Measurements from ENCODE around the gene HDAC5.
"Not testable (repeated sequence)": the region's sequence is repeated elsewhere in the genome, so short reads cannot be mapped to it uniquely, and the experiment has no call there.

The HDAC5 gene

DNA sequence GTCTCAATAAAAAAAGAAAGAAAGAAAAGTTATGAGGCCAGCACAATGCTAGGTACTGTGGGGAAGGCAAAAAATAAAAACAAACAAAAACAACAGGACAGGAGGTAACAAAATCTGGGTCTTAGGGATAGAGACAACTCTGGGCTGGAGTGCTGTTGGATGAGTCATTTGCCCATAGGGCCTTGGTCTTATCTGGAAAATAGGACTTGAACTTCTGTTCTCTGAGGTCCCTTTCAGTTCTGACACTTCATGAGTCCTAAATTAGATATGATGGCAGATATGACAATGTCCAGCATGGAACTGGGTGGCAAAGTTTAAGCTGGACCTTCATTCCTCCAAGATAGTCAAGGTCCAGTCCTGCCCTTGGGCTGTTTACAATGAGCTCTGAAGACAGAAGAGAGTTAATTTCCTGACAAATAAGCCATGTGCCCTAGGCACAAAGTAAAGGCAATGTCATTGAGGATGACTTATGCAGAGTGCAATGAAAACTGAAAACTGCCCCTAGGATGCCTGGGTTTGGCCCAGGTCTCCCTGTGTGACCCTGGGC lies 8.9 kb upstream of the HDAC5 start:
- DNase-seq (ENCODE audit: low read depth) = no peak

DNA sequence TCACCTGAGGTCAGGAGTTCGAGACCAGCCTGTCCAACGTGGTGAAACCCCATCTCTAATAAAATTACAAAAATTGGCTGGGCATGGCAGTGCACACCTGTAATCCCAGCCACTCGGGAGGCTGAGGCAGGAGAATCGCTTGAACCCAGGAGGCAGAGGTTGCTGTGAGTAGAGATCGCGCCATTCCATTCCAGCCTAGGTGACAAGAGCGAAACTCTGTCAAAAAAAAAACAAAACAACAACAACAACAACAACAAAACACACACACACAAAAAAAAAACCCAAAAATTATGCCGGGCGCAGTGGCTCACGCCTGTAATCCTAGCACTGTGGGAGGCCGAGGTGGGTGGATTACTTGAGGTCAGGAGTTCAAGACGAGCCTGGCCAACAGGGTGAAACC lies 7.9 kb upstream of the HDAC5 start:
- not testable (repeated sequence) for DNase-seq (ENCODE audit: low read depth)

DNA sequence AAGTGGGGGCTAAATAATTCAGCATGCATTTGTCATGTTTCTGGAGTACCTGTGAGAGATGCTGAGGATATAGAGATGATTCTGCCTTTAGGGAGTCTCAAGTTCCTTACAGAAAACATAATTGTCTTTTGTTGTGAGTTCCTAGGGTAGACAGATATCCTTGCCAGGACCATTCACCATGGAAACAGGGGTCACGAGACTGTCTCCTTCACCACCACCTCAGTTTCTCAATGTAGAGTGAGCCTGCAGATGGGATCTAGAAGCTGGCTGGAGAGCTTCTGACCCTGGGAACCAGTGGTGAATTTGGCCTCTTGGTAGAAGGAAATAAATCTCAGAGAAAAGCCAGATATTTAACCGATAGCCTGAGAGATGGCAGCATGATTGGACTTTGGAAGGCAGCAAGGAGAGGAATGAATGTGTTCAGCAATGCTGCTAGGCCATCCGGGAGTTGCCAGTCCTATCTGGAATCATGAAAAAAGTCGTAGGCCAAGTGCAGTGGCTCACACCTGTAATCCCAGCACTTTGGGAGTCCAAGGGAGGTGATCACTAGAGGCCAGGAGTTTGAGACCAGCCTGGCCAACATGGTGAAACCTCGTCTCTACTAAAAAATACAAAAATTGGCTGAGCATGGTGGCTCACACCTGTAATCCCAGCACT lies 7.4 kb upstream of the HDAC5 start:
- DNase-seq (ENCODE audit: low read depth) = no peak

DNA sequence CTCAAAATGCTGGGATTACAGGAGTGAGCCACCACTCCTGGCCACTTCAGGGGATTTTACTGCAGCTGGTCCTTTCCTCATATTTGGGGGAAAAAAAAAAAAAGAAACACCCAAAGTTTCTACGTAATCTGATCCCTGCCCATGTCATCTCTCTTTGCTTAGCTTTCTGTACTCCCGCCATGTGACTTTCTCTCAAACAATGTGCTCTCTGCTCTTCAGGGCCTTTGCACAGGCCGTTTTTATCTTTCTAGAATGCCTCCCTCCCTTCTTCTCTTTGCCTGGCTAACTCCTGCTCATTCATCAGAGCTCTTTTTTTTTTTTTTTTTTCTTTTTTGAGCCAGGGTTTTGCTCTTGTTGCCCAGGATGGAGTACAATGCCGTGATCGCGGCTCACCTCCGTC lies 4.9 kb upstream of the HDAC5 start:
- DNase-seq (ENCODE audit: low read depth) = no peak

DNA sequence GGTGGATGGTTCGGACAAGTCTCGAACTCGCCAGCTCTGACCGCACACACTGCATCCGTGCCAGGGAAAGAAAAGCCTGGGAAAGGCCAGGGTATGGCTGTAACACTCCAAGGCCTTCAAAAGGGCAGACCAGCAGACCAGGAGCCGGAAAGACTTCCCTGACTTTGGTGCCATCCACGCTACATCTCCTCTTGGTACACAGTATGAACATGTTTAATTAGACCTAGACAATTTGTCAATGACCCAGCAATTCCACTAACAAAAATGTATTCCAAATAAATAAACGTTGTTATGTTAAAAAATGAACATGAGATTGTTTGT lies 637 bp upstream of the HDAC5 start:
- DNase-seq (ENCODE audit: low read depth) = no peak

DNA sequence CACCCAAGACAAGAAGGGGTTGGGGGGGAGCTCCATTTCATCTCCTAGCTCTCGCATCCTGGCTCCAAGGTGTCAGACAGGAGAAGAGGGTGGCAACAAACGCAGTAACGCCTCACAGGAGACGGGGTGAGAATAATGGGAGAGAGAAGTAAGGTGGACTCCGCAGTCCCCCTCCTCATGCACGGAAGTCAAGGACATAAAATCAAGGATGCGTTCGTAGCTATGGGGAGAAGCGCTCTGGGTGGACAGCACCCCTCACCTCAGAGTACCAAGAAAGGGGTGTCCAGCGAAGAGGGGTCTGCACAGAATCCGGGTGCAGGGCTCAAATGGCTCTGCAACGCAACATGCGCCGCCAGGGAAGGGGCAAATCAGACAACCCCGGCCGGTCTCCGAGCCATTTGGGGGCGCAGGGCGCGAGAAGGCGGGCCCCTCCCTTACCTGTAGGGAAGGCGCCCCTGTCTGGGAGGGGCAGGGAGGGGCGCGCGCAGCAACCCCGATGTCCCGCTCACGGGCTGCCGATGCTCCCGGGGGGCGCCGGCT lies 555 bp downstream of the HDAC5 start:
- no peak for DNase-seq (ENCODE audit: low read depth)

DNA sequence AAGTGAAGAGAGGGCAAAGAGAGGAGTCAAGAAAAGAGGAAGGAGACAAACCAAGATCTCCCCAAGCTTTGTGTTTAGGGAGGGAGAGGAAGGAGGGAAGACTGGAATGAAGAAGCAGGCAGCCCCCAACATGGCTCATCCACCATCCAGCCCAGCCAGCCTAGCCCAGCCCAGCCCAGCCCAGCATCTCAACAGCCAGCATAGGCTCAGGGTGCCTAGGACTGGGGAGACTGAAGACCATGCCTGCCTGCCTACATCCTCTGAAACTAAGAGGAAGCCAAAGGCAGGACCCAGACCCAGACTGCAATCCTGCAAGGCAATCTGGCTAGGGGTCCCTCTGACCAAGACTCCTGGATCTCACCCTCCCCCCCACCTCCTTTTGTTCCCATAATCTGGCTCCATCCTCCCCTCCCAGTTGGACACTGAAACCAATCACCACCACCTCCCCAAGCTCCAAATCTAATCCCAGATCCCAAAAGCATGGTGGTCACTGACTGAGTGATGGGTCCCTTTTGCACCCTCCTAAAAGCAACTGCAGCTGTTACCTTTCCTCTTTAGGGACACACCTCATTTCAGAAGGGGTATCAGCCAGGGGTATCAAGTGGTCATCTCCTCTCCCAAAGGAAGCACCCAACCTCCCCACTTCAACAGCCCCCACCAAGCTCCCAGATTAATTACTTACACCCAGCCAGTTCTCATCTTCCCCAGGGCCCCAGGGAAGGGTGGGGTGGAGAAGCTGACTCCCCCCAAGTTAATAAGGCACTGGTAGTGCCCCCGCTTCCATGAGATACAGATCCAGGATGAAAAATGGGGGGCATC lies 1.2 kb downstream of the HDAC5 start:
- no peak for DNase-seq (ENCODE audit: low read depth)

DNA sequence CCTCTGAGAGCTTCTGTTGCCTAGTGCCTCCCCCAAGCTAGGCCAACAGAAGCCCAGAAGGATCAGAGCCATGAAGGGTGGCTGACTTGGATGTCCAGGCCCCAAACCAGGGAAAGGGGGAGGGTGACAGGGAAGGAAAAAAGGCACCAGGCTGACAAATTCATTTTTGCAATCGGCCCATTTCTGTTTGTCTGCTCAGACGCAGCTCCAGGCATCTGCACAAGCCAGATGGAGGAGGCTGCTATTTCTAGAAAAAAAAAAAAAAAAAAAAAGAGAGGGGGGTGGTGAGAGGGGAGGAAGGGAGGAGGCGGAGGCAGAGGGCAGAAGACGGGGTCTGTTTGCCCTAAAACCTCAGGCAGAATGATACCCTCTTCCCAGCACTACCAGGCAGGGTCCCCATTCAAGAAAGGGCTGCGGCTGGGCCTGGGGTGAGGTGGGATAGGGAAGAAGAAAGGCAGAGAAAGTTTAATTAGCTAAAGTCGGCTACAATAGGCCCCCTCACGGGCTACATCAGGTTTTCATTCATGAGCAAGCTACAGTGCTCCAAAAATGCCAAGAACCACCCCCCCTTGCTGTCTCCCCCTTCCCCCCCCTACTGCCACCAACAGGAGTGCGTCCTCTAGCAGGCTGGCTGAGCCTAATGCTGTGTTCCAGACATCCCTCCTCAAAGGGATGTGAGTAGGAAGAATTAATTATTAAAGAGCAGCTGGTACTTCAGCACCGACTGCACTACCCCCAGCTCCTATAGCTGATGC lies 2.4 kb downstream of the HDAC5 start:
- DNase-seq (ENCODE audit: low read depth) = no peak

DNA sequence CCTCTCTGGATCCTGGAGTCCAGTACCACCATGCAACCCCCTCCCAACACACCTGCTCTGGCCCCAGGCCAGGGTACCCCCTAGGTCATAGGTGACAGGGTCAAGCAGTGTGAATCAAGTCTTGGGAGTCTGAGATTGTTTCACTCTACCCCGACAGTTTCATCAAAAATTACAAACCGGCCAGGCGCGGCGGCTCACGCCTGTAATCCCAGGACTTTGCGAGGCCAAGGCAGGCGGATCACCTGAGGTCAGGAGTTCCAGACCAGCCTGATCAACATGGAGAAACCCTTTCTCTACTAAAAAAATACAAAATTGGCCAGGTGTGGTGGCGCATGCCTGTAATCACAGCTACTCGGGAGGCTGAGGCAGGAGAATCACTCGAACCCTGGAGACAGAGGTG lies 3.2 kb downstream of the HDAC5 start:
- DNase-seq (ENCODE audit: low read depth) = not testable (repeated sequence)

DNA sequence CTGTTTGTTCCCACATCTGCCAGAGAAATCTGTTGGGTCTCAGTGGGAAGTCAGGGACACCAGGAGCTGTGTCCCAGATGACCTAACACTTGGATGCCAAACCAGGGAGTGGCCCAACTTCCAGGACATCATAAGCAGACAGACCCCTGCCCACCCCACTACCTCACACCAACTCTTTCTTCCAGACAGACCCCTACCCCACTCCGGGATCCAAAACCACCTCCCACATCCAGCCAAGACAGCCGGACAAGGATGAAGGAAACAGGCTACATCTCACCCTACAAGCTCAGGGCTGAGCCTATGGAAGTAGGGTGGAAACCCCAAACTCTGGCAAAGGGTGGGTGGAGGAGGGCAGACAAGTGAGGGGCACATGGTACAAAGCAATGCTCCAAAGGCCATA lies 3.6 kb downstream of the HDAC5 start:
- DNase-seq (ENCODE audit: low read depth) = no peak

DNA sequence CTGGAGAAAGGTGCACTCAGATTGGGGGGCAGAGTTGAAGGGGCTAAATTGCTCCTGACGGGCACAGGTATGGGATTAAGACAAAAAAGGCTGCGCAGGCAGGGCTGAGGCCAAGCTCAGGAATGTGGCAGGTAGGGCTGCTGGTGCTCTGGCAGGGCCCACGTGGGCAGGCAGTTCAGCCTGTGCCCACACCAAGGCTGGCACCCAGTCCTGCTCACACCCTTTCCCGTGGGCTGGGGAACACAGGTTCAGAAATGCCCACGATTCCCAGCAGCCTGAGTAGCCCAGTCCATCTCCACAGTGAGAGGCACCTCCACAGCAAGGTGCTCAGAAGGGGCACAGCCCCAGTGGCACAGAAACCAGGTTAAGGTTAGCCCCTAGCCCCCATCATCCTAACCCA lies 4.4 kb downstream of the HDAC5 start:
- DNase-seq (ENCODE audit: low read depth) = no peak

DNA sequence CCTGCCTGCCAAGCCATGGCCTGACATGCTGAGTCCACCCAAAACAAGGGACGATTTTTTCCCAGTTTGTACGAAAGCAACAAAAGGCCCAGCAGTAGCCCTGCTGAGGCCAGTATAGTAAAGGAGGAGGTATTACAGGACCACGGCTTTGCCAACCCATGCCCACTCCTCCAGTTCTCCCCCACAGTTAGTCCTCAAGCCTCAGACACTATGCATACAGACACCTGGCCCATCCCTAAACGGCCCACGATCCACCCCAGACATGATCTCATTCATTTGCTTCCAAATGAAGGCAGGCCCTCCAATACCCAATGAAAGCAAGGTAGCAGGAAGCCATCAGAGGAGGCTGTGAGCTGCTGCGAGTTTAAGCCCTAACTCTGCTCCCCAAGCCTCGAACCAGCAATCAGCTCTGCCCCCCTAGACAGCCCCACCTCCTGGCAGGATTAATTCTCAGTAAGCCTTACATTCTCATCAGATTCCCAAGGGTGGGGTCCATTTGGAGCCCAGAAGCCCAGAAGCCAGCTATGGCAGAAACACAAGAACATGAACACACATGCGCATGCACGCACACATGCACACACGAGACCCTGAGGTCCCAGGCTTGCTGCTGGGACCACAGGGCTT lies 4.9 kb downstream of the HDAC5 start:
- DNase-seq (ENCODE audit: low read depth) = no peak

DNA sequence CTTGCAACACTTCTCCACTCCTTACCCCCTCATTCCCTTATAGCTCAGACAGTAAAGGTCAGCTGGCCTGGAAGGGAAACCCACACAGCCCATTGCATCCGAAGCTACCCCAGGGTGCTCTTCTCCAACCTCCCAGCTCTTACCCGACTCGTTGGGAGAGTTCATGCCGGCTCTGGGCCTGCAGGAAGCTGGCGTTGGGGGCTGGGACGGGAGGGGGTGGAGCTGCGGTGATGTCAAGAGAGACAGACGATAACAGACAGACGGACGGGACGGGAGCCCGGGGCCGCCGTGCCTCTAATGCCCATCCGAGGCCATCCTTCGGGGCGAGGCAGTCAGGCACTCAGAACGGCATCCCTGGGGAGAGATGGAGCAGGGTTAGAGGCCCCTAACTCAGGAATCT lies 6.1 kb downstream of the HDAC5 start:
- no peak for DNase-seq (ENCODE audit: low read depth)

DNA sequence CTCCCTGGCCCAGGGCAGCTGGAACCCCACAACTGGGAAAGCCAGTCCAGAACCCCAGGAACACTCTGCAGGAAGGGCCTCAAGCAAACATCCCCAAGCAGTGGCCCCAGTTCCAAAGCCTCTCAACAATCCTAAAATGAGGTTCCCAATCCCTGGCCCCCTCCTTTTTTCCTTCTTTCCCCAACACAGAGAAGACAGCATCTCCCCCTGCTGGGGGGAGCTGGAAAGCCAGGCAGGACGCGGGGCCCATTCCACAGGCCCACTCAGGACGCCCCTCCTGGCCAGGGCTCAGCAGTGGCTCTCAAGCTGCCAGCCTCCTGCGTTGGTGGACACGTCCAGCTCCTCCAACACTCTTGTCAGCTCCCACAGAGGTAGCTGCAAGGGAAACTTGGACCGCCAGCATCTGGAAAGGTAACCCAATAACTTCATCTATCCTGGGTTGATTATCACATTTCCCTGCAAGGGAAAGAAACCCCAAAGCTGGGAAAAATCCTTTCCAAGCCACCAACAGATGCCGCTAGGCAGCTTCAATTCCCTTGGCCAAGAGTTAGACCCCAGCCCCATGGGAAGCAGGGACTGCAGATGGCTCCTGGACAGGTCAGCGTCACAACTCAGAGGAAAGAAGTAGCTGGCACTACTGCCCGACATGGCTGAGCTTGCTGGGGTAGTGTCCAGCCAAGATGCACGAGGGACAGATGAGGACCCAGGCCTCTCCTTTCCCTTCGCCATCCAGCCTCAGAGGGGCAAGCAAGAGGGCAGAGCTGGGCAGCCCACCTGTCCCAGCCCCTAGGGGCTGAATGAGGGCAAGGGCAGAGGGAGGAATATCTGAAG lies 7.6 kb downstream of the HDAC5 start:
- DNase-seq (ENCODE audit: low read depth) = no peak

DNA sequence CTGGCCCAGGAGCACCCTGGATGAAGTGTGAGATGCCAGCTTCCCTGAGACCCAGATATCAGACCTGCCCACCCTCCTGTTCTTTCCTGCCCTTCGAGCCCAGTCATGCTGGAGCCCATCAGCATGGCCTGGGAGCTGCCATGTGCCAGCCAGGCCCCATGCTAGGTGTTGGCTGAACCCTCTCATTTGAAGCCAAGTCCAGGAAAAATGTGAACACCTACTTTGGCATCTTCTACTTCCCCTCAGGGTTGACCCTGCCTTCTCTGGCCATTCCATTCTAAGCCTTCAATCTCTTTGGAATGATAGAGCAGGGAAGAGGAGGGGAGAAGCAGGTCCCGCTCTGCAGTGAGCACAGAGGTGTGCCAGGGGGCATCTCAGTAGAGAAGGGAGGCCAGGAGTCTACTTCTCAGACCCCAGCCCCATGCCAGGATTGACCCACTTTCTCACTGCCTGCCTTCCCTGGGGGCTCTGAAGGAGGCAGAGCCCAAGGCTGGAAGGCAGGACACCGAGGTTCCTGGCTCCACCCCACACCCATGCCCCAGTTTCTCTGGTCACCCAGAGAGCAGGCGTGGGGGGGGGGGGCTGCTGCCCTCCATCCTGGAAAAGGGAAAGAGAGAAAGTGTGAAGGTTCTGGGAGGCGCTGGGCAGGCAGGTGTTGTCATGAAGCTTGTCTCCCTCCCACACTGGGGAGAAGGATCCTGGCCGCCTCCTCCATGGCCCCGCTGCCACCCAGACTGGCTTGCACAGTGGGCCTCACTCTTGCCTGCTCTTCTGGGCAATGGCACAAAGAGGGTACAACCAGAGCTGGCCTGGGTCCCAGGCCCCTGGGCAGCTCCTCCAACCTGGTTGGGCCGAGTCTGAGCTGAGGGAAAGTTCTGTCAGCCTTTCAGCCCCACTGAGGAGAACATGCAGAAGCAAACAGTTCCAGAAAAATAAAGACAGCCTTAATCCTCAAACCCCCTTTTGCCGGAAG lies 9.3 kb downstream of the HDAC5 start:
- DNase-seq (ENCODE audit: low read depth) = no peak

DNA sequence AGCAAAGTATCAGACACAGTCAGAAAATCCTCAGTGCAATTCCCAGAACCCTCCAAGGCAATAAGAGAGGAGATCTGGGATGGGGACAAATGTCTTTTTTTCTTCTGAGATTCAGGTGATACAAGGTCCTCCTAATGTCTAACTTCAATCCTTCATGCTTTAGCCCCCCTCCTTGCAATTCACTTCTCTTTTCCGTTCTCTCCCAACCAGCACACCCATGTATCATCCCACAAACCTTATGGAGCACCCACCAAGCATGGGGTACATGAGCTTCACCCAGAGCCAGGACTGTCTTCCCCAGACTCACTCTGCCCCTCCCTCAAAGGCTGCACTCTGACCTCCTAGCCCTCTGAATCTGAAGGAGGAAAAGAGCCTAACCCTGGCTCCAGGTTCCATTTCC lies 10.1 kb downstream of the HDAC5 start:
- no peak for DNase-seq (ENCODE audit: low read depth)

DNA sequence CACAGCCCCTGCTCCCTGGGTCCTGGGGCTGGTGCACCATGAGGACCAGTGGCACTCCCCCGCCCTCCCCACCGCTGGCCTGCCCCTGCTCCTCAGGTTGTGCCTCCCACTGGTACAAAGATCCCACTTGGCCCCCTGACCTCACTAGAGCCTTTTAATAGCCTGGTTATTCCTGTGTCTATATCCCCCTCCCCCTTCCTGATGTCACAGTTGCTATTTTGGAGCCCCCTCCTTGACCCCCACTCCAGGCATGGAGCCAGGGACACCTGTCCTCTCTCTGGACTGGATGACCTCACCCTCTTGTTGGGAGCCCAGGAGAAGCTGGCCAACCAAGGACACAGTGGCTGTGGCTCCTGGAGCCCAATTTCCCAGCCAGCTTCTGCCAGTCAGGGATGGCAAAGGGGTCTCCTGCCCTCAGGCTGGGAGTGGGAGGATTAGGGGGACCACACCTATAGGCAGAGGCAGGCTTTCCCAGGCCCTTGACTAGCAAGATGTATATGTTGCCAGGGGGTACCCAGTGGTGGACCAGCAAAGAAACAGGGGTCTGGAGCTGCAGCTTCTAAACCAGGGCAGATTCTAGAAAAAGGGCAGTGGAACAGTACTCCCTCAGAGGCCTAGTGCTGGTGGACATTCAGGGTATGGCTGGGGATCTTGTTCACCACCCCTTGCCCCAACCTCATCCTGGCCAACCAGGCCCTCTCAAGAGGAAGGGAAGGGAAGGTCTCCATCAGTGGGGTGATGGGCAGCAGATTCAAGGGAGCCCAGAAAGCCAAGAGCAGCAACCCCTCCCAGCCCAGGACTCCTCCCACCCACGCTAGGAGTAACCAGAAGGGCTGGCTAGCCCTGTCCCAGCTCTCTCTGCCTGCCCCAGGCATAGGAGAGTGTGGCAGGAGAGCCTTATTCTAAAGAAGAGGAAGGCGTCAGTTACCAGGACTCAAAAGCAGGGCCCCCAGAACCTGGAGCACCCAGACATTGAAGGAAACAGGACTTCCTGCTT lies 10.9 kb downstream of the HDAC5 start:
- DNase-seq (ENCODE audit: low read depth) = no peak

DNA sequence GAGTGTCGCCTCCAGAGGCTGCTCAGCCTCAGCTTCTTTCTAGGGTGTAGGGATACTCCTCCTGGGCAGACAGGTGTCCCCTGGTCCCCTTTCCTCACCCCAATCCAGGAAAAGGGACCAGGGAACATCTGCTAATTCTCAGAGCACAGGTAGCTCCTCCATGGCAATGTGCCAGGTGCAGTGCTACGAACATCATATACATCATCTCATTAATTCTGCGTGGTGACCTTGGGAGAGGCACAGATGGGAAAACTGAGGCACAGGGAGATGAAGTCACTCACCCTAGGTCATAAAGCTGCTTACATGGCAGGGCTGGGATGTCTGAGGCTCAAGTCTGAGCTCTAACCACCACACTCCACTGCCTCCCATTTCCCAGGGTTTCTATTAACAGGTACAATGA lies 11.7 kb downstream of the HDAC5 start:
- no peak for DNase-seq (ENCODE audit: low read depth)
